Measurements from ENCODE around the gene KRTAP10-4.

The KRTAP10-4 gene

DNA sequence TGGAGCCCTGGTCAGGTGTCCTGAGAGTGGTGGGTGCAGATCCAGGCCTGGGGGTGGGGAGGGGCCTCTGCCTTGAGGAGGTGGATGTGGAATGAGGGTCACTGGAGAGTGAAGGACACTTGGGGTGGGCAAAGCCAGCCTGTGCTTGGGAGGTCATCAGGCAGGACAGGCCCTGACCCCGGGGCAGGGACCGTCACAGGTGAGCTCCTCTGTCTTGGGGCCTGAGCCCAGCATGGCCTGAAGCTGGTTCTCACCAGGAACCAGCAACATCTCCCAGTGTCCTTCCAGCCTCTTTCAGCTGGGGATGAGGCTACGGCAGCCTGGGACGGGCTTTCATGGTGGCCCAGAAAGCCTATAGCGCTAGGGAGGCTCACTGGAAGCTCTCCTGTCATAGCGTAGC lies 21.4 kb upstream of the KRTAP10-4 start:
- H2BK5ac ChIP-seq (ENCODE audit: low read depth, low read length, poor library complexity, severe bottlenecking) = no peak overlapping the region
- no peak overlapping the region for H3K18ac ChIP-seq (ENCODE audit: low read depth in 1 of 2, low read length in 2 of 2)
- no peak overlapping the region for H2AFZ ChIP-seq (ENCODE audit: low read depth, low read length)
- DNase-seq = no peak
- WGBS = 76% methylated on average over 6 of the region's 6 CpGs
- no peak overlapping the region for H3K27ac ChIP-seq (ENCODE audit: low read length, poor library complexity, severe bottlenecking)
- no peak overlapping the region for H4K91ac ChIP-seq (ENCODE audit: low read length)
- peaks cover 8% of the 10 kb centered on the region for H3K9me3 ChIP-seq (ENCODE audit: control insufficient read depth, low read length)
- no peak overlapping the region for H2AK5ac ChIP-seq (ENCODE audit: low read length, severe bottlenecking)
- no peak overlapping the region for H3K9ac ChIP-seq (ENCODE audit: low read length)
- no peak overlapping the region for H4K8ac ChIP-seq (ENCODE audit: low read length)
- H3K27me3 ChIP-seq (ENCODE audit: control insufficient read depth in 1 of 2, insufficient read depth in 1 of 2, low read length in 2 of 2) = peaks cover 21 to 58% of the 10 kb centered on the region in 2 experiments
- H2BK15ac ChIP-seq (ENCODE audit: low read depth, poor library complexity, severe bottlenecking) = no peak overlapping the region
- no peak overlapping the region for H3K14ac ChIP-seq (ENCODE audit: low read length in 2 of 2)
- H3K23ac ChIP-seq (ENCODE audit: low read length in 2 of 2) = no peak overlapping the region
- no peaks in the 10 kb centered on the region for H3K4me1 ChIP-seq (ENCODE audit: control insufficient read depth, insufficient read depth, low read depth, low read length)
- H3K36me3 ChIP-seq (ENCODE audit: control insufficient read depth in 1 of 2, insufficient read depth in 2 of 2, low read depth in 1 of 2, low read length in 2 of 2) = no peaks in the 10 kb centered on the region
- no peak overlapping the region for H3K4me2 ChIP-seq (ENCODE audit: low read length, poor library complexity, severe bottlenecking)
- no peaks in the 10 kb centered on the region for H3K79me1 ChIP-seq (replicated peaks; ENCODE audit: low read length, poor library complexity, severe bottlenecking)
- no peak overlapping the region for H2BK12ac ChIP-seq (ENCODE audit: low read length in 2 of 2)
- H3K4me3 ChIP-seq (ENCODE audit: insufficient read depth in 1 of 2, low read depth in 1 of 2, low read length in 2 of 2) = no peak overlapping the region
- H3K4ac ChIP-seq (ENCODE audit: low read depth in 1 of 2, low read length in 2 of 2) = no peak overlapping the region
- H2BK120ac ChIP-seq (ENCODE audit: low read depth, low read length) = no peak overlapping the region

GRCh38 chr21:44552681-44553080 lies 20.8 kb upstream of the KRTAP10-4 start:
- H3K4ac ChIP-seq (ENCODE audit: low read depth in 1 of 2, low read length in 2 of 2) = no peak overlapping the region
- H4K8ac ChIP-seq (ENCODE audit: low read length) = no peak overlapping the region
- H2BK12ac ChIP-seq (ENCODE audit: low read length in 2 of 2) = no peak overlapping the region
- H2AFZ ChIP-seq (ENCODE audit: low read depth, low read length) = no peak overlapping the region
- H2BK15ac ChIP-seq (ENCODE audit: low read depth, poor library complexity, severe bottlenecking) = no peak overlapping the region
- H4K91ac ChIP-seq (ENCODE audit: low read length) = no peak overlapping the region
- no peak overlapping the region for H3K23ac ChIP-seq (ENCODE audit: low read length in 2 of 2)
- H3K4me1 ChIP-seq (ENCODE audit: control insufficient read depth, insufficient read depth, low read depth, low read length) = no peaks in the 10 kb centered on the region
- H3K4me3 ChIP-seq (ENCODE audit: insufficient read depth in 1 of 2, low read depth in 1 of 2, low read length in 2 of 2) = no peak overlapping the region
- H3K36me3 ChIP-seq (ENCODE audit: control insufficient read depth in 1 of 2, insufficient read depth in 2 of 2, low read depth in 1 of 2, low read length in 2 of 2) = no peaks in the 10 kb centered on the region
- H2BK5ac ChIP-seq (ENCODE audit: low read depth, low read length, poor library complexity, severe bottlenecking) = no peak overlapping the region
- WGBS = 74% methylated on average over 13 of the region's 13 CpGs
- no peaks in the 10 kb centered on the region for H3K79me1 ChIP-seq (replicated peaks; ENCODE audit: low read length, poor library complexity, severe bottlenecking)
- H2BK120ac ChIP-seq (ENCODE audit: low read depth, low read length) = no peak overlapping the region
- no peak overlapping the region for H3K18ac ChIP-seq (ENCODE audit: low read depth in 1 of 2, low read length in 2 of 2)
- H2AK5ac ChIP-seq (ENCODE audit: low read length, severe bottlenecking) = no peak overlapping the region
- H3K9ac ChIP-seq (ENCODE audit: low read length) = no peak overlapping the region
- H3K27ac ChIP-seq (ENCODE audit: low read length, poor library complexity, severe bottlenecking) = no peak overlapping the region
- peaks cover 3% of the 10 kb centered on the region for H3K9me3 ChIP-seq (ENCODE audit: control insufficient read depth, low read length)
- H3K14ac ChIP-seq (ENCODE audit: low read length in 2 of 2) = no peak overlapping the region
- peaks cover 25 to 60% of the 10 kb centered on the region in 2 experiments for H3K27me3 ChIP-seq (ENCODE audit: control insufficient read depth in 1 of 2, insufficient read depth in 1 of 2, low read length in 2 of 2)
- no peak overlapping the region for H3K4me2 ChIP-seq (ENCODE audit: low read length, poor library complexity, severe bottlenecking)
- no peak for DNase-seq

GRCh38 chr21:44555200-44555875 lies 18.2 kb upstream of the KRTAP10-4 start:
- no peak overlapping the region for H2AK5ac ChIP-seq (ENCODE audit: low read length, severe bottlenecking)
- 76% methylated on average over 13 of the region's 13 CpGs for WGBS
- H2BK120ac ChIP-seq (ENCODE audit: low read depth, low read length) = no peak overlapping the region
- H3K4ac ChIP-seq (ENCODE audit: low read depth in 1 of 2, low read length in 2 of 2) = no peak overlapping the region
- no peak overlapping the region for H4K8ac ChIP-seq (ENCODE audit: low read length)
- H2BK15ac ChIP-seq (ENCODE audit: low read depth, poor library complexity, severe bottlenecking) = no peak overlapping the region
- no peak overlapping the region for H3K9ac ChIP-seq (ENCODE audit: low read length)
- H2AFZ ChIP-seq (ENCODE audit: low read depth, low read length) = no peak overlapping the region
- DNase-seq = no peak
- H3K36me3 ChIP-seq (ENCODE audit: control insufficient read depth in 1 of 2, insufficient read depth in 2 of 2, low read depth in 1 of 2, low read length in 2 of 2) = no peaks in the 10 kb centered on the region
- H3K4me3 ChIP-seq (ENCODE audit: insufficient read depth in 1 of 2, low read depth in 1 of 2, low read length in 2 of 2) = no peak overlapping the region
- H3K79me1 ChIP-seq (replicated peaks; ENCODE audit: low read length, poor library complexity, severe bottlenecking) = no peaks in the 10 kb centered on the region
- H2BK12ac ChIP-seq (ENCODE audit: low read length in 2 of 2) = no peak overlapping the region
- no peak overlapping the region for H4K91ac ChIP-seq (ENCODE audit: low read length)
- no peak overlapping the region for H3K27ac ChIP-seq (ENCODE audit: low read length, poor library complexity, severe bottlenecking)
- no peak overlapping the region for H3K14ac ChIP-seq (ENCODE audit: low read length in 2 of 2)
- H2BK5ac ChIP-seq (ENCODE audit: low read depth, low read length, poor library complexity, severe bottlenecking) = no peak overlapping the region
- H3K23ac ChIP-seq (ENCODE audit: low read length in 2 of 2) = no peak overlapping the region
- H3K27me3 ChIP-seq (ENCODE audit: control insufficient read depth in 1 of 2, insufficient read depth in 1 of 2, low read length in 2 of 2) = peaks cover 27 to 53% of the 10 kb centered on the region in 2 experiments
- H3K18ac ChIP-seq (ENCODE audit: low read depth in 1 of 2, low read length in 2 of 2) = no peak overlapping the region
- H3K4me2 ChIP-seq (ENCODE audit: low read length, poor library complexity, severe bottlenecking) = no peak overlapping the region
- no peaks in the 10 kb centered on the region for H3K9me3 ChIP-seq (ENCODE audit: control insufficient read depth, low read length)
- peaks cover 2% of the 10 kb centered on the region for H3K4me1 ChIP-seq (ENCODE audit: control insufficient read depth, insufficient read depth, low read depth, low read length)

- Histone ChIP-seq H3K18ac (ENCODE audit: low read depth in 1 of 2, low read length in 2 of 2) (no peak overlapping the region), H2BK5ac (ENCODE audit: low read depth, low read length, poor library complexity, severe bottlenecking) (no peak overlapping the region), H2AFZ (ENCODE audit: low read depth, low read length) (no peak overlapping the region), H3K79me1 (replicated peaks; ENCODE audit: low read length, poor library complexity, severe bottlenecking) (no peaks in the 10 kb centered on the region), H2BK15ac (ENCODE audit: low read depth, poor library complexity, severe bottlenecking) (no peak overlapping the region), H3K23ac (ENCODE audit: low read length in 2 of 2) (no peak overlapping the region), H3K27ac (ENCODE audit: low read length, poor library complexity, severe bottlenecking) (no peak overlapping the region), H2BK120ac (ENCODE audit: low read depth, low read length) (no peak overlapping the region), H3K4me2 (ENCODE audit: low read length, poor library complexity, severe bottlenecking) (no peak overlapping the region), H3K36me3 (ENCODE audit: control insufficient read depth in 1 of 2, insufficient read depth in 2 of 2, low read depth in 1 of 2, low read length in 2 of 2) (no peaks in the 10 kb centered on the region), H3K4me1 (ENCODE audit: control insufficient read depth, insufficient read depth, low read depth, low read length) (peaks cover 2% of the 10 kb centered on the region), H2AK5ac (ENCODE audit: low read length, severe bottlenecking) (no peak overlapping the region), H3K14ac (ENCODE audit: low read length in 2 of 2) (no peak overlapping the region), H3K4me3 (ENCODE audit: insufficient read depth in 1 of 2, low read depth in 1 of 2, low read length in 2 of 2) (no peak overlapping the region), H3K4ac (ENCODE audit: low read depth in 1 of 2, low read length in 2 of 2) (no peak overlapping the region), H3K9ac (ENCODE audit: low read length) (no peak overlapping the region), H3K9me3 (ENCODE audit: control insufficient read depth, low read length) (no peaks in the 10 kb centered on the region), H3K27me3 (ENCODE audit: control insufficient read depth in 1 of 2, insufficient read depth in 1 of 2, low read length in 2 of 2) (peaks cover 20 to 53% of the 10 kb centered on the region in 2 experiments), H4K91ac (ENCODE audit: low read length) (no peak overlapping the region), H4K8ac (ENCODE audit: low read length) (no peak overlapping the region), H2BK12ac (ENCODE audit: low read length in 2 of 2) (no peak overlapping the region)
- WGBS = 86% methylated on average over 9 of the region's 9 CpGs
- DNase-seq = no peak
Measured at GRCh38 chr21:44556879-44557278, 16.6 kb upstream of the KRTAP10-4 start.

Data from mesenchymal stem cell (in vitro differentiated cells and primary cell).